ENCODE results near the gene TANGO2.

The TANGO2 gene

GRCh38 chr22:20010307-20011122 is 10.4 kb upstream of the TANGO2 start:
- no peak for FAIRE-seq
- no peak for DNase-seq (ENCODE audit: extremely low spot score, insufficient read length, low read depth)

- DNase-seq (ENCODE audit: extremely low spot score, insufficient read length, low read depth): no peak
- no peak for FAIRE-seq
These were observed 9.6 kb upstream of the TANGO2 start for GRCh38 chr22:20011123-20011992.

GRCh38 chr22:20011993-20012740 is 8.7 kb upstream of the TANGO2 start:
- no peak for DNase-seq (ENCODE audit: extremely low spot score, insufficient read length, low read depth)
- no peak for FAIRE-seq

- FAIRE-seq (no peak), DNase-seq (ENCODE audit: extremely low spot score, insufficient read length, low read depth) (no peak)
These were observed 8.1 kb upstream of the TANGO2 start for GRCh38 chr22:20012741-20013331.

DNA sequence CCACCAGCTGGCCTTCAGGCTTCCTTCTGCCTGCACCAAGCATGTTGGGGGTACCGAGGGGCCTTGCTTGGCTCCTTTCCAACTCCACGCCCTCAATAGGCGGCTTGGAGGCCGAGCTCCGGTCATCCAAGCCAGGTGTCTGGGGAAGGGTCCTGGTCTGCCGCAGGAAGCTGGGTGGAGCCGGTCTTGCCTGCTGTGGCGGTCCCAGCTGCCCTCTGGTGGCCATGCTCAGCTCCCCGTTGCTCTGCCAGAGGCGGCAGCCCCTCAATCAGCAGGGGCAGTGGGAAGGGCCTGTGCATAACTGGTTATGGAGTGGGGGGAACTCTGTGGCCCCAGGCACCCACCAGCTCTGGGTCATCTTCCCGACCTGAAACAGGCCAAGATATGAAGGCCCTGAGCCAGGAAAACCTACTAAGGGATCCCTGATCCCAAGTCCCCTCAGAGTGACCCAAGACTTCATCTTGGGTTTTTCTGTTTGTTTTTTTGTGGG is 7.5 kb upstream of the TANGO2 start:
- no peak for DNase-seq (ENCODE audit: extremely low spot score, insufficient read length, low read depth)
- FAIRE-seq: no peak

GRCh38 chr22:20014526-20015186 is 6.3 kb upstream of the TANGO2 start:
- FAIRE-seq (no peak), DNase-seq (ENCODE audit: extremely low spot score, insufficient read length, low read depth) (no peak)

DNA sequence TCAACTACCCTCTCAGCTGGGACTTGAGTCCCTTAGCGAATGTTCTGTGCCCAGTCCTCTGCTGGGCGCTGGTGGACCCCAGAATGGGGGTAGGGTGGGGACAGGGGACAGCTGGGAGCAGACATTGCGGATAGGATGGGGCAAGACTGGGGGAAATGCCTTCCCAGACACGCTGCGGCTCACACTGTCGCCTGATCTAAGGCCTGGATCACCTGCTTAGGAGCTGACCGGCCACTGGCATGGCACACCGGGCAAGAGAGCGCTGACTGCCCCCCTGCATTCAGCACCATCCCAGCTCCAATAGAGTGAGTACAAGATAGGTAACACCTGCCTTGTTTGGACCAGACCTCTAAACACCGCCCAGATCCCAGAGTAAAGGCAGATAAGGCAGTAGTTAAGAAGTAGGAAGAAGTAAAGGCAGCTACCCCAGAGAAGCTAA is 5.7 kb upstream of the TANGO2 start:
- FAIRE-seq: no peak
- DNase-seq (ENCODE audit: extremely low spot score, insufficient read length, low read depth): no peak

DNA sequence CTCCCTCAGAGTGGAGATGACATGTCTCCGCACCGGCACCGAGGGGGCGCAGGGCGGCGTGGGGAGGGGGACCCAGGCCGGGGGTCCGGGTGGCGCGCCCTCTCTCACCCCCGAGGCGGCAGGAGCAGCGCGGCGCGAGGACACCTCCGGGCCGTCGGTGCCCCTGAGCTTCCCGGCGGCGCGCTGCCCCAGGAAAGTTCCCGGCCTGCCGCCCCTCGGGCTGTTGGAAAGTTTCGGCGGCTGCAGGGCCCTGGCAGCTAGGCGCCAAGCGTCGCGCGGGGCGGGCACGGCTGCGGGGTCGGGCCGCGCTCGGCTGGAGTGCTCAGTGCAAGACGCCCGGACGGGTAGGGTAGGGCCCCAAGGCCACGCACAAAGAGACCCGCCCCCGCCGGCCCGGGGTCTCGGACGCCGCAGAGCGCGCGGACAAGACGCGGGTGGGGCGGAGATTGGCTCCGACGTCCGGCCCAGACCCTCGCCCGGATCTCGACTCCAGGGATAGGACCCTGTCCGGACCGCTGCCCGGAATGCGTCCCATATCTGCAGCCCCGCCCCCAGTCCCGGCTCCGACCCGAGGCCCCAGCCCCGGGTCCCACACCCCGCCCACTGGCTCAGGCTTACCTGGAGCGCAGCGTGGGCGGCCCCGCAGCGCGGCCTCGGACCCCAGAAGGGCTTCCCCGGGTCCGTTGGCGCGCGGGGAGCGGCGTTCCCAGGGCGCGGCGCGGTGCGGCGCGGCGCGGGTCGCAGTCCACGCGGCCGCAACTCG is 4.8 kb upstream of the TANGO2 start:
- DNase-seq (ENCODE audit: extremely low spot score, insufficient read length, low read depth): no peak
- FAIRE-seq: no peak

DNA sequence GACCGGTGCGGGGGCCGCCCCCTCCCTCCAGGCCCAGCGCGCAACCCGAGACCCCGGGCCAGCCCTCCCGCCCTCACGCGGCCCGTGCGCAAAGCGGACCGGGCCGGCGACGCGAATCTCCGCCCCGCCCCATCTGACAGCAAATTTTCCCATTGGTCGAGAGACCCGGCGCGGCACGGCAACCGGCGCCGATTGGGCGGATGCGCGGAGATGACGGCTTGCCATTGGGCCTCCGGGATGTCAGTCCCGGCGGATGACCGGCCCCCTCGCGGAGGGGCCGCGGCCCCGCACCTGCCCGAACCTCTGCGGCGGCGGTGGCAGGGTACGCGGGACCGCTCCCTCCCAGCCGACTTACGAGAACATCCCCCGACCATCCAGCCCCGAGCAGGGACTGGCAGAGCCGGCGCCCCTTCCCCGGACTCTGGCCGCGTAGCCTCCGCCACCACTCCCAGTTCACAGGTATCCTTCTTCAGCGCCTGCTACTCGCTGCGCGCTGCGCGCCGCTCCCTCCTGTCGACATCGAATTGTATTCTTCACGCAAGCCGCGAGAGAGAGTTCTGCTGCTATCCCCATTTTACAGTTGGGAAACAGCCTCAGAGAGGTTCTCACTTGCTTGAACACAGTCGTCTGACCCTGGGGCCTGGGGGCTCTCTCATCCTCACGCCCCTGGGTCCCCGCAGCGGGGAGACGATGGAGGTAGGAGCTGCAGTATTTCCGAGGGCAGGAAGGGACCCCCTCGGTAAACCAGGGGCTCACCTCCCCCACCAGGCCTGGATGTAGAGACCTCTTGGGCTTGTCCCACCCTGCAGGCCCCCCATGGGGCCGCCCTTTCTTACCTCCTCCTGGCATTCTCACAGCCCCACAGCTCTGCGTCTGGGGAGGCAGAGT is 3.9 kb upstream of the TANGO2 start, which contains the start of gene ARVCF:
ARVCF (minus strand) TSS at position 90 of the 888 bp plus-strand sequence. CDS start 26,029 bp downstream, outside the sequence.
- FAIRE-seq: peak; percentile 86
- DNase-seq (ENCODE audit: extremely low spot score, insufficient read length, low read depth): peak; percentile 98

- FAIRE-seq (no peak), DNase-seq (ENCODE audit: extremely low spot score, insufficient read length, low read depth) (no peak)
These were observed 3.3 kb upstream of the TANGO2 start for GRCh38 chr22:20017622-20017958.

GRCh38 chr22:20018001-20018400 is 2.9 kb upstream of the TANGO2 start:
- DNase-seq (ENCODE audit: extremely low spot score, insufficient read length, low read depth) (no peak), FAIRE-seq (no peak)

- no peak for FAIRE-seq
- DNase-seq (ENCODE audit: extremely low spot score, insufficient read length, low read depth): no peak
These were observed 1.0 kb upstream of the TANGO2 start for GRCh38 chr22:20019661-20020532.

DNA sequence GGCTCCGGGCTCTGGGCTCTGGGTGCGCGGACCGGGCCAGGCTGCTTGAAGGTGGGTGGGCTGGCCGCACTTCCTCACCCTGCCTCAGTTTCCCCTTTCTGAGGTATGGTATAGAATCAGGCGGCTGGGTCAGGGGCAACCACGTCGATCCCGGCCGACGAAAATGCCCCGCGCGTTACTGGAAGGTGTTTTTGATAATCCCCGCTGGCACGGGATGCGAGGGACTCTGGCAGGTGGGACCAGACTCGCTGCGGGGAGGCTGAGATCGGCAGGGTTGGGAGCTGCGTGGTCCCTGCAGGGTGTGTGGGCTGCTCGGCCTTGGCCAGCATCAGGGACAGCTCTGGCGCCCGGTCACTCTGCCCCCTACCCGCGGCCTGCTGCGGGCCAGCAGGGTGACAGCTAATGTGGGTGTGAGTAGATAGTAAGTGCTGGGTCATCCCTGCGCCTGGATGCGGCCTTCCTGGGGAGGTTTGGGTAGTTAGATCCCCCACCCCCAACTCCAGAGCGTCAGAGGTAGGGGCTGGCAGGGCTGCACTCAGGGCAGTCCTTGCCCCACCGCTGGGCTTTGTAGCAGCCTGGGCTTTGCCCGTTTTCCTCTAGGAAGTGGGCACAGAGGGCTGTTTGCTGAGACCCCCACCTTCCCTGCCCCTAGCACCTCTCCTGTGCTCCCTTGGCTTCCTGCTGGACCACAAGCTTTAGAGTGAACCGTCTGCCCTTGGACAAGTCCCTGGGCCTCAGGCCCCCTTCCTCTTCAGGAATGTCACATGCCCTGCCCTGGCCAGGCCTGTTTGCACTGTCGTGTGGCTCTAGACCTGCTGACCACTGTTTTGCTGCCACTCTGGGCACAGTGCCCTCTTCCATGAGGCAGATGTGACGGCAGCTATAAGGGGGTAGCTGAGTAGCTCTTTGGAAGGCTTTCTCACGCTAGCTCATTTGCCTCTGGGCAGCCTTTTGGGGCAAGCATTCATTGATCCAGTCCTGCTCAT is 579 bp downstream of the TANGO2 start:
- DNase-seq (ENCODE audit: extremely low spot score, insufficient read length, low read depth) (no peak), FAIRE-seq (no peak)

DNA sequence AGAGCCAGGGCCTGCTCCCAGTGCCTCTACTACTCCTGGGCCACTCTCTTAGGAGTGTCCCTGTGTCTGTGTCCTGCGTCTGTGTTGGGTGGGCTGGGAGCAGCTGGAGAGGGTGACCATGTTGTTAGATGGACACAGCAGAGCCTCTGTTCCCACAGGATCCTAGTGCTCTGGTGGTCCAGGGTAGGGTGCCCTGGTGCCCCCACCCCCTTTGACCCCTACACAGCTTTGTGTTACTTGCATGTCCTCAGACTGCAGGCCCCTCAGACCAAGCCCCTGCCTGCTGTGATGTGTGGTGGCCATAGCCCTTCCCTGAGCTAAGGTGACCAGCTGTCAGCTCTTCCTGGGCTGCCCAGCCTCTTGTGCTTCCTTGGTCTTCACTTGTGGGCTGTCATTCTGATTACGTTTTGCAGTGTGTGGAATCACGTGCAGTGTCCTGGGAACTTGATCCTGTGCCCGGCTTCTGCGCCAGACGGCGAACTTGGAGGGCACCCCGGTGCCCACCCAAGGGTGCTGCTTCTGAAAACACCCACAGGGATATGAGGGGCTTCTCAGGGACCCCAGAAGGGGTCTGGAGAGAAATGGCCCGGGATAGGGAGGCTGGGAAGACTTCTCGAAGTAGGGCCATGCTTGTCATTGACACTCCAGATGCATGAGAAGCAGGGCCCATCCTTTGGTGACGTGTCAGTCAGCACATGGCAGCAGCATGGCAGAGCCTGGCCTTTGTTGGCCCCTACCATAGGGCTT is 1.5 kb downstream of the TANGO2 start:
- FAIRE-seq (no peak), DNase-seq (ENCODE audit: extremely low spot score, insufficient read length, low read depth) (no peak)
